Activated naive CD4-positive, alpha-beta T cell treated with anti-CD3 and anti-CD28 coated beads, Interleukin-2, amount 50 U/mL, for 72 hours (primary cell): ENCODE measurements around the gene OR5A1. TPM values are rescaled to one million over a fixed set of nuclear protein-coding genes. Genes with fewer than 3 reads are reported as not detected.

Source experiments
- ATAC-seq, 2 donors: fragments of 150-1000 bp; cut with Tn5 transposase; 2 replicates each; pipeline ENCODE4 v1.10.0; 2021; ENCODE audit warnings: mild to moderate bottlenecking in 2 of 2, moderate library complexity in 2 of 2
- DNase-seq, 2 donors: peaks; one replicate each; pipeline ENCODE4 v3.0.0; 2021 to 2022; ENCODE audit warnings: low spot score in 2 of 2
- H3K27ac Mint-ChIP-seq, 2 donors: one replicate each; pipeline ENCODE4 v1.8.0; 2022; ENCODE audit warnings: mild to moderate bottlenecking in 2 of 2, mixed read lengths in 2 of 2
- H3K36me3 Mint-ChIP-seq, 2 donors: one replicate each; pipeline ENCODE4 v1.8.0; 2022; ENCODE audit warnings: mixed read lengths in 2 of 2
- H3K9me3 Mint-ChIP-seq, 2 donors: one replicate each; pipeline ENCODE4 v1.8.0; 2022; ENCODE audit warnings: mixed read lengths in 2 of 2
- total RNA-seq, 2 donors: library from RNA; stranded (reverse); gene quantifications; one replicate each; pipeline ENCODE4 v1.2.3, GENCODE V29; 2022

The OR5A1 gene
- total RNA-seq, 2 donors from 2014 or later: not detected

DNA sequence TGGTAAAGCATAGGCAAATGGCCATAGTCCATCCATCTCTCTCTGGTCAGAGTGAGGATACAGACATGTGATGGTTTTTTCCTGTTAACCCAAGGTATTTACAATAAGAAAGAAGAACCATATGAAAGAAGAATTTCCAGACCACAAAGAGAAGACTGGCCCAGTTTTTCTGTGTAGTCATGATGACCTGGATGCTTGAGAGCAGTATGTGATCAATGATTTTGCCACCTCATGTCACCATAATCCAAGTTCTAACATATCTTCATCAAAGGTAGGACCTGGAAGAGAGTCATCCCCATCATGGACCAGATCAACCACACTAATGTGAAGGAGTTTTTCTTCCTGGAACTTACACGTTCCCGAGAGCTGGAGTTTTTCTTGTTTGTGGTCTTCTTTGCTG, 20.4 kb downstream of the OR5A1 start, which contains the start of gene OR4D6:
TSS of gene OR4D6 (plus strand) at position 301 of the 400 bp plus-strand sequence. CDS start at position 301, 0 bp downstream.
- ATAC-seq: no peak
- Mint-ChIP-seq H3K9me3 (no peaks in the 10 kb centered on the region), H3K36me3 (no peaks in the 10 kb centered on the region), H3K27ac (no peak within 1 kb of the TSS)
- no peak for DNase-seq

GRCh38 chr11:59459916-59460315, 23.6 kb downstream of the OR5A1 start:
- Mint-ChIP-seq H3K27ac (no peak overlapping the region), H3K36me3 (no peaks in the 10 kb centered on the region), H3K9me3 (no peaks in the 10 kb centered on the region)
- no peak for ATAC-seq
- DNase-seq: no peak

DNA sequence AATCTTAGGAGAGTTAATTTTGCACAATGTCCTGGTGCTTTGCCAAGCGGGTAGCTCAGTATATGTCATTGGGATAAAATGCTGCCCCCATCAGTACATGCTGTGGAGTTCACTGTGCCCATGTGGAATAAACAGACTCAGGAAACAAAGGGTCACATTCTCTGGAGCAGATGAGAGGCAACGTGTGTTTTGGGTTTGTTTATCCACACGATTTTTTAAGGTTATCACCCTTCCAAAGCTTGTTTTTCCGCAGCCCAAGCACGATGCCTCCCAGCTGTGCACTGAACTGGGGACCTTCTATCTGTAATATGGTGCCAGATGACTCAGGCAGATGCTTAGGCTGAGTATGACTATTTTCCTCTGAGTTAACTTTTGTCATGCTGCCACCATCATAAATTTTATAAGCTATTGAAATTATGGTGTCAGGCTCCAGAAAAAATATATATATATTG, 26.9 kb downstream of the OR5A1 start:
- Mint-ChIP-seq H3K36me3 (no peaks in the 10 kb centered on the region), H3K27ac (no peak overlapping the region), H3K9me3 (no peaks in the 10 kb centered on the region)
- DNase-seq (no peak), ATAC-seq (no peak)

DNA sequence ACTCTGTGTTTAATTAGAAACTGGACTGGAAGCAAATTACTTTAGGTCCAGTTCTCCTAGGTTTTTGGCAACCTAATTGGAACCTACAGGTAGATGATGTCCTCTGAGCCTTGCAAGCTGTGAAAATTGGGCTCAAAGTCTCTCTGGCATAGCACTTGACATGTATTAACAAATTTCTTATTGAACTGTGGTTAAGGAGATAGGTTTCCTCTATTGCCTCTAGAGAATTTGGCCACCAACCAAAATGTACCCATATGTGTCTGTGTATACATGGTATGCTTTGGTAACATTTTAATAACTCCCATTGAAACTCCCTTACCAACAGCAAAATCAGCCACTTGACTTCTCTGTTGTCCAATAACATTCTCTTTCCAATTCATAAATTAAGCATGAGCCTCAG, 36.7 kb downstream of the OR5A1 start, which contains the start of gene OR4D10:
TSS of gene OR4D10 (plus strand) at position 301 of the 400 bp plus-strand sequence. CDS start 4,115 bp downstream, outside the sequence.
- no peak for ATAC-seq
- Mint-ChIP-seq H3K9me3 (no peaks in the 10 kb centered on the region), H3K27ac (no peak within 1 kb of the TSS), H3K36me3 (no peaks in the 10 kb centered on the region)
- no peak for DNase-seq

- H3K27ac Mint-ChIP-seq: no peak overlapping the region
- no peaks in the 10 kb centered on the region for H3K9me3 Mint-ChIP-seq
- ATAC-seq (no peak), DNase-seq (no peak)
- no peaks in the 10 kb centered on the region for H3K36me3 Mint-ChIP-seq
These were observed 38.9 kb downstream of the OR5A1 start for GRCh38 chr11:59475176-59475575.

GRCh38 chr11:59479906-59480305, 43.6 kb downstream of the OR5A1 start:
- H3K36me3 Mint-ChIP-seq: no peaks in the 10 kb centered on the region
- ATAC-seq: no peak
- no peaks in the 10 kb centered on the region for H3K9me3 Mint-ChIP-seq
- H3K27ac Mint-ChIP-seq: no peak overlapping the region
- no peak for DNase-seq

- Mint-ChIP-seq H3K27ac (no peak overlapping the region), H3K36me3 (no peaks in the 10 kb centered on the region), H3K9me3 (no peaks in the 10 kb centered on the region)
- DNase-seq (no peak), ATAC-seq (no peak)
These were observed 44.1 kb downstream of the OR5A1 start for GRCh38 chr11:59480359-59480758.

Other genes starting within 250 kb of the OR5A1 start
- gene MPEG1, start 223.5 kb upstream of the OR5A1 start, total RNA-seq: not detected
- gene OR5AN1, start 77.6 kb upstream of the OR5A1 start, total RNA-seq: not detected
- gene OR5A2, start 10.1 kb upstream of the OR5A1 start, total RNA-seq: not detected
- gene OR4D6, start 20.5 kb downstream of the OR5A1 start, total RNA-seq: not detected
- not detected for gene OR4D10, start 36.8 kb downstream of the OR5A1 start, total RNA-seq
- gene OR4D11, start 67.1 kb downstream of the OR5A1 start, total RNA-seq: not detected
- gene OR4D9, start 75.1 kb downstream of the OR5A1 start, total RNA-seq: not detected
- gene OSBP, start 179.3 kb downstream of the OR5A1 start, total RNA-seq: 10 to 100 TPM; 40.1 to 50.9 TPM
- gene PATL1, start 232.6 kb downstream of the OR5A1 start, total RNA-seq: 10 to 100 TPM; 72.3 to 88.0 TPM